ENCODE results near the gene ZNF526. TPM values are rescaled to one million over a fixed set of nuclear protein-coding genes. Genes with fewer than 3 reads are reported as not detected.
A peak's percentile ranks its signal among the peaks of the same experiment; 100 is the strongest.

The ZNF526 gene
- total and polyA plus RNA-seq, 2 experiments from 2014 or later = 4.9 to 8.6 TPM

DNA sequence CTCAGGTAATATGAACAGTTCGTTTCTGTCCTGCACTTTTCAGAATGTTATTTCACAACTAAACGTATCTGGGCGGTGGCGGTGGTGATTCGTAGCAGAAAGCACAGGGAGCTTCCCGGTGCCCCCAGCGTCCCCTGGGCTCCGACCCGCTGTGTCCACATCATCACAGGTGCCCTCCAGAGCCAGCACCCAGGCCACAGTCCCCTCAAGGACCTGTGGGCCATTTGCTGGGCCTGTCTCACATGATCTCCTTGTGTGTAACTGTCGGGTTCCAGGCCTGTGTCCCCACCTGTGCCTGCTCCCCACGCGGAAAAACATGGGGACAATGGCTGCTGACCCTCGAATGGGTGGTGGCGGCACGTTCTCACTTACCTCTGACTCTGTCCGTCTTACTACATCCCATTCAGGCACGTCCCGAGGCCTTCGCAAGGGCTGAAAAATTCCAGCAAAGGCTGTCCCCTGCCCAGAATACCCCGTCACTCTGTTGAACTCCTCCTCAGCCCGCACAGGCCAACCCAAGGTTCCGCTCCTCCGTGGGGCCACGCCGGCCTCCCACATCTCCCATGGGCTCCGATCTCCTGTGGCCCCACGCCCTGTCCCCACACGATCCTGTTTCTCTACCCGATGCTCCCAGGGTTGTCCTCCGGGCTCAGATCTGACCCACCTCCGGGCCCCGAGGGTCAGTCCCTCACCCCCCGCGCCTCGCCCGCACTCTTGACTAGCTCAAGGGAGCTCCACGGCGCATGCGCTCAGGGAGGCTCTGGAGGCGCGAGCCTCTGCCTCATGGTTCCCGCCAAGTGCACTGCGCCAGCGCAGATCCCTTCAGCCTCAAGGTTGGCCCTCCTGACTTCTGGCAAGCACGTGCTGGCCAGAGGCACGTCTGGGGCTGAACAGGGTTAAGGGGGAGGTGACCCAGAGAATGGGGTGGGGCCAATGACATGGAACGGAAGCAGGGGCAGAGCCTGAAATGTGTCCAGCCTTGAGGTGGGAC is 23.8 kb upstream of the ZNF526 start:
- Histone ChIP-seq H3K9me2 (replicated peaks; ENCODE audit: insufficient read depth) (no peaks in the 10 kb centered on the region), H3K36me3 (replicated peaks; ENCODE audit: insufficient read depth, low read depth) (no peaks in the 10 kb centered on the region), H3K4me3 (no peak overlapping the region), H3K27me3 (no peaks in the 10 kb centered on the region), H3K9me3 (ENCODE audit: low read depth) (no peaks in the 10 kb centered on the region), H4K20me1 (ENCODE audit: insufficient read depth, poor library complexity, severe bottlenecking) (peaks cover 5% of the 10 kb centered on the region), H3K79me2 (no peaks in the 10 kb centered on the region), H3K4me1 (ENCODE audit: insufficient read depth) (no peaks in the 10 kb centered on the region), H2AFZ (no peak overlapping the region), H3K4me2 (no peak overlapping the region), H3K27ac (no peak overlapping the region)
- 92% methylated on average over 42 of the region's 47 CpGs for WGBS (ENCODE audit: low lambda C conversion rate, missing lambda C conversion rate)
- no peak for TF ChIP-seq EZH2 (IDR thresholded peaks at IDR 0.05; ENCODE audit: borderline replicate concordance)
- no peak for TF ChIP-seq EZH2phosphoT487 (IDR thresholded peaks at IDR 0.05; ENCODE audit: low read depth, severe bottlenecking, unreplicated experiment)
- TF ChIP-seq, protein P1, sequence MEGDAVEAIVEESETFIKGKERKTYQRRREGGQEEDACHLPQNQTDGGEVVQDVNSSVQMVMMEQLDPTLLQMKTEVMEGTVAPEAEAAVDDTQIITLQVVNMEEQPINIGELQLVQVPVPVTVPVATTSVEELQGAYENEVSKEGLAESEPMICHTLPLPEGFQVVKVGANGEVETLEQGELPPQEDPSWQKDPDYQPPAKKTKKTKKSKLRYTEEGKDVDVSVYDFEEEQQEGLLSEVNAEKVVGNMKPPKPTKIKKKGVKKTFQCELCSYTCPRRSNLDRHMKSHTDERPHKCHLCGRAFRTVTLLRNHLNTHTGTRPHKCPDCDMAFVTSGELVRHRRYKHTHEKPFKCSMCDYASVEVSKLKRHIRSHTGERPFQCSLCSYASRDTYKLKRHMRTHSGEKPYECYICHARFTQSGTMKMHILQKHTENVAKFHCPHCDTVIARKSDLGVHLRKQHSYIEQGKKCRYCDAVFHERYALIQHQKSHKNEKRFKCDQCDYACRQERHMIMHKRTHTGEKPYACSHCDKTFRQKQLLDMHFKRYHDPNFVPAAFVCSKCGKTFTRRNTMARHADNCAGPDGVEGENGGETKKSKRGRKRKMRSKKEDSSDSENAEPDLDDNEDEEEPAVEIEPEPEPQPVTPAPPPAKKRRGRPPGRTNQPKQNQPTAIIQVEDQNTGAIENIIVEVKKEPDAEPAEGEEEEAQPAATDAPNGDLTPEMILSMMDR (IDR thresholded peaks at IDR 0.05; ENCODE audit: poor library complexity) = no peak
- no peak for DNase-seq (ENCODE audit: low spot score)

- no peak overlapping the region for H2AFZ ChIP-seq
- no peak overlapping the region for H3K27ac ChIP-seq
- H3K27me3 ChIP-seq = no peaks in the 10 kb centered on the region
- peaks cover 8% of the 10 kb centered on the region for H4K20me1 ChIP-seq (ENCODE audit: insufficient read depth, poor library complexity, severe bottlenecking)
- no peaks in the 10 kb centered on the region for H3K4me1 ChIP-seq (ENCODE audit: insufficient read depth)
- no peaks in the 10 kb centered on the region for H3K9me3 ChIP-seq (ENCODE audit: low read depth)
- H3K36me3 ChIP-seq (replicated peaks; ENCODE audit: insufficient read depth, low read depth) = no peaks in the 10 kb centered on the region
- H3K4me3 ChIP-seq = no peak overlapping the region
- TF ChIP-seq EZH2 (IDR thresholded peaks at IDR 0.05; ENCODE audit: borderline replicate concordance) (no peak), EZH2phosphoT487 (IDR thresholded peaks at IDR 0.05; ENCODE audit: low read depth, severe bottlenecking, unreplicated experiment) (no peak)
- TF ChIP-seq, protein P1 (IDR thresholded peaks at IDR 0.05; ENCODE audit: poor library complexity) = no peak
- H3K9me2 ChIP-seq (replicated peaks; ENCODE audit: insufficient read depth) = no peaks in the 10 kb centered on the region
- no peaks in the 10 kb centered on the region for H3K79me2 ChIP-seq
- 60% methylated on average over 5 of the region's 5 CpGs for WGBS (ENCODE audit: low lambda C conversion rate, missing lambda C conversion rate)
- DNase-seq (ENCODE audit: low spot score) = peak; percentile 32
- H3K4me2 ChIP-seq = no peak overlapping the region
These were observed 22.7 kb upstream of the ZNF526 start for GRCh38 chr19:42197375-42197817.

- Histone ChIP-seq H3K9me2 (replicated peaks; ENCODE audit: insufficient read depth) (no peaks in the 10 kb centered on the region), H3K79me2 (no peaks in the 10 kb centered on the region), H3K4me2 (no peak overlapping the region), H3K9me3 (ENCODE audit: low read depth) (no peaks in the 10 kb centered on the region), H2AFZ (no peak overlapping the region), H4K20me1 (ENCODE audit: insufficient read depth, poor library complexity, severe bottlenecking) (peaks cover 21% of the 10 kb centered on the region), H3K36me3 (replicated peaks; ENCODE audit: insufficient read depth, low read depth) (no peaks in the 10 kb centered on the region), H3K4me1 (ENCODE audit: insufficient read depth) (no peaks in the 10 kb centered on the region), H3K27me3 (no peaks in the 10 kb centered on the region), H3K27ac (no peak overlapping the region), H3K4me3 (no peak overlapping the region)
- TF ChIP-seq, protein P1 (IDR thresholded peaks at IDR 0.05; ENCODE audit: poor library complexity) = no peak
- TF ChIP-seq EZH2 (IDR thresholded peaks at IDR 0.05; ENCODE audit: borderline replicate concordance) = no peak
- no peak for TF ChIP-seq EZH2phosphoT487 (IDR thresholded peaks at IDR 0.05; ENCODE audit: low read depth, severe bottlenecking, unreplicated experiment)
- WGBS (ENCODE audit: low lambda C conversion rate, missing lambda C conversion rate) = 79% methylated on average over 7 of the region's 7 CpGs
- no peak for DNase-seq (ENCODE audit: low spot score)
These were observed 21.3 kb upstream of the ZNF526 start for GRCh38 chr19:42198676-42199439.

Measured in hepatocyte (in vitro differentiated cells).